ENCODE data around the gene GALNT9.

DNA sequence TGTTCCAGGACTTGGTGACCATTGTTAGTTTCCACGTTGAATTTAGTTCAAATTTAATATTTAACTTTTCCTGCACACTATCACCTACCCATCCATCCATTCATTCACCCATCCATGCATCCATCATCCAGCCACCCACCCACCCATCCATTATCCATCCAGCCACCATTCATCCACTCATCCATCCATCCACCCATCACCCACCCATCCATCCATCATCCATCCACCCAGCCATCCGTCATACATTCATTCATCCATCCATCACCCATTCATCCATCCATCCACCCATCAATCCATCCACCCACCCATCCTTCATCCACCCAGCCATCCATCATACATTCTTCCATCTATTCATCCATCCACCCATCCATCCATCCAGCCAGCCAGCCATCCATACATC is 163.3 kb downstream of the GALNT9 start:
- TF ChIP-seq CTCF (IDR thresholded peaks at IDR 0.05; ENCODE audit: low read depth, low read length) (no peak), EZH2phosphoT487 (IDR thresholded peaks at IDR 0.05; ENCODE audit: low read depth) (no peak)

Measured in OCI-LY3 (cell line).